Calu3 (cell line): ENCODE measurements around the gene FTSJ3. TPM values are rescaled to one million over a fixed set of nuclear protein-coding genes. Genes with fewer than 3 reads are reported as not detected.

ENCODE experiments used
- BruUV-seq: library from RNA; stranded (reverse); fragments of 400-500 nt; replicated peaks from 2 replicates; lab custom pipeline; 2021; lab: Mats Ljungman, UMichigan
- CTCF ChIA-PET: fragments of 300-600 bp; sonication (Branson Sonifier 250); formaldehyde crosslinking; loops from one replicate; lab custom pipeline; 2022; ENCODE audit warnings: antibody characterized with exemption; lab: Charles Lee
- DNase-seq: peaks from one replicate; pipeline ENCODE4 v3.0.0; 2022
- H3K27ac Mint-ChIP-seq: one replicate; pipeline ENCODE4 v1.8.0; 2022; ENCODE audit warnings: mixed read lengths; ENCODE audit not compliant: unreplicated experiment
- H3K27me3 Mint-ChIP-seq: one replicate; pipeline ENCODE4 v1.8.0; 2022; ENCODE audit warnings: mixed read lengths; ENCODE audit not compliant: unreplicated experiment
- H3K36me3 Mint-ChIP-seq: one replicate; pipeline ENCODE4 v1.8.0; 2022; ENCODE audit warnings: mild to moderate bottlenecking, moderate library complexity, mixed read lengths; ENCODE audit not compliant: insufficient read depth, unreplicated experiment
- H3K4me1 Mint-ChIP-seq: one replicate; pipeline ENCODE4 v1.8.0; 2022; ENCODE audit warnings: mild to moderate bottlenecking, low read depth, mixed read lengths; ENCODE audit not compliant: unreplicated experiment
- H3K4me3 Mint-ChIP-seq: one replicate; pipeline ENCODE4 v1.8.0; 2022; ENCODE audit warnings: mild to moderate bottlenecking, low read depth, moderate library complexity, mixed read lengths; ENCODE audit not compliant: unreplicated experiment
- H3K9me3 Mint-ChIP-seq: one replicate; pipeline ENCODE4 v1.8.0; 2022; ENCODE audit warnings: low read depth, mixed read lengths; ENCODE audit not compliant: unreplicated experiment
- intact Hi-C: fragments of 100-400 bp; cut with micrococcal nuclease; formaldehyde crosslinking; loops from one replicate; pipeline ENCODE4 v1.10.0; 2022; ENCODE audit not compliant: unreplicated experiment
- total RNA-seq: library from RNA; stranded (reverse); gene quantifications from 2 replicates; pipeline ENCODE4 v1.2.3, GENCODE V29; 2022
- TF ChIP-seq, protein P1 (sequence below): fragments of 200-600 bp; IDR thresholded peaks from one replicate; pipeline ENCODE4 v1.8.0; 2022; ENCODE audit warnings: antibody characterized with exemption; ENCODE audit not compliant: unreplicated experiment

Gene FTSJ3
- total RNA-seq, 1 experiment from 2014 or later, result 43.3 TPM

DNA sequence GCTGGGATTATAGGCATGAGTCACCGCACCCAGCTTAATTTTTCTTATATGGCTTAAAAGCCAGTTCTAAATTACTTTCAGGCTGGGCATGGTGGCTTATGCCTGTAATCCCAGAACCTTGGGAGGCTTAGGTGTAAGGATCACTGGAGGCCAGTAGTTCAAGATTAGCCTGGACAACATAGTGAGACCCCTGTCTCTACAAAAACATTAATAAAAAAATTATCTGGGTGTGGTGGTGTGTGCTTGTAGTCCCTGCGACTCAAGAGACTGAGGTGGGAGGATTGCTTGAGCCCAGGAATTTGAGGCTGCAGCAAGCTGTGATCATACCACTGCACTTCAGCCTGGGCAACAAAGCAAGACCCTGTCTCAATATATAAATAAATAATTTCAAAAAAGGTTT lies 25.8 kb upstream of the FTSJ3 start:
- H3K27ac Mint-ChIP-seq, result no peak overlapping the region
- no peak overlapping the region for H3K4me3 Mint-ChIP-seq
- no peaks in the 10 kb centered on the region for H3K4me1 Mint-ChIP-seq
- no peak for DNase-seq
- no TSS peak for BruUV-seq
- CTCF ChIA-PET, result no interaction called here
- H3K27me3 Mint-ChIP-seq, result no peaks in the 10 kb centered on the region
- peaks cover 9% of the 10 kb centered on the region for H3K36me3 Mint-ChIP-seq
- H3K9me3 Mint-ChIP-seq, result no peaks in the 10 kb centered on the region
- TF ChIP-seq, protein P1, sequence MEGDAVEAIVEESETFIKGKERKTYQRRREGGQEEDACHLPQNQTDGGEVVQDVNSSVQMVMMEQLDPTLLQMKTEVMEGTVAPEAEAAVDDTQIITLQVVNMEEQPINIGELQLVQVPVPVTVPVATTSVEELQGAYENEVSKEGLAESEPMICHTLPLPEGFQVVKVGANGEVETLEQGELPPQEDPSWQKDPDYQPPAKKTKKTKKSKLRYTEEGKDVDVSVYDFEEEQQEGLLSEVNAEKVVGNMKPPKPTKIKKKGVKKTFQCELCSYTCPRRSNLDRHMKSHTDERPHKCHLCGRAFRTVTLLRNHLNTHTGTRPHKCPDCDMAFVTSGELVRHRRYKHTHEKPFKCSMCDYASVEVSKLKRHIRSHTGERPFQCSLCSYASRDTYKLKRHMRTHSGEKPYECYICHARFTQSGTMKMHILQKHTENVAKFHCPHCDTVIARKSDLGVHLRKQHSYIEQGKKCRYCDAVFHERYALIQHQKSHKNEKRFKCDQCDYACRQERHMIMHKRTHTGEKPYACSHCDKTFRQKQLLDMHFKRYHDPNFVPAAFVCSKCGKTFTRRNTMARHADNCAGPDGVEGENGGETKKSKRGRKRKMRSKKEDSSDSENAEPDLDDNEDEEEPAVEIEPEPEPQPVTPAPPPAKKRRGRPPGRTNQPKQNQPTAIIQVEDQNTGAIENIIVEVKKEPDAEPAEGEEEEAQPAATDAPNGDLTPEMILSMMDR, result no peak
- intact Hi-C loops, result no loop called here

DNA sequence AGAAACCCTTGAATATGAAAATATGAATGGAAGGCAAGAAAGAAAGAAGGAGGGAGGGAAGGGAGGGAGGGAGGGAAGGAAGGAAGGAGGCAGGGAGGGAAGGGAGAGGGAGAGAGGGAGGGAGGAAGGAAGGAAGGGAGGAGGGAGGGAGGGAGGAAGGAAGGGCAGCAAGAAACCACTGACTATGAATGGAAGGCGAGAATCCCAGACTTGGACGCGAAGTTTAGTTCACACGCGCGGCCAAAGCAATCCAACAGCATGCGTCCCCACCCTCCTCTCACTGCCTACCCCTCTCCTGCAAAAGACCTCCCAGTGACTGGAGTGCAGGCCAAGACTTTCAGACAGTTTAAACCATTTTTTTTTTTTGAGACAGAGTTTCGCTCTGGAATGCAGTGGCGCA lies 22.9 kb upstream of the FTSJ3 start:
- intact Hi-C loops, result no loop called here
- CTCF ChIA-PET, result interaction anchor here (0.7 kb wide), 1 partner anchor 76 kb away, joined by 3 read pairs; the partner anchor contains the start of gene DDX42
- no TSS peak for BruUV-seq
- no peak overlapping the region for H3K27ac Mint-ChIP-seq
- no peaks in the 10 kb centered on the region for H3K9me3 Mint-ChIP-seq
- H3K4me1 Mint-ChIP-seq, result no peaks in the 10 kb centered on the region
- TF ChIP-seq, protein P1, result no peak
- H3K36me3 Mint-ChIP-seq, result peaks cover 14% of the 10 kb centered on the region
- DNase-seq, result no peak
- no peaks in the 10 kb centered on the region for H3K27me3 Mint-ChIP-seq
- H3K4me3 Mint-ChIP-seq, result no peak overlapping the region

DNA sequence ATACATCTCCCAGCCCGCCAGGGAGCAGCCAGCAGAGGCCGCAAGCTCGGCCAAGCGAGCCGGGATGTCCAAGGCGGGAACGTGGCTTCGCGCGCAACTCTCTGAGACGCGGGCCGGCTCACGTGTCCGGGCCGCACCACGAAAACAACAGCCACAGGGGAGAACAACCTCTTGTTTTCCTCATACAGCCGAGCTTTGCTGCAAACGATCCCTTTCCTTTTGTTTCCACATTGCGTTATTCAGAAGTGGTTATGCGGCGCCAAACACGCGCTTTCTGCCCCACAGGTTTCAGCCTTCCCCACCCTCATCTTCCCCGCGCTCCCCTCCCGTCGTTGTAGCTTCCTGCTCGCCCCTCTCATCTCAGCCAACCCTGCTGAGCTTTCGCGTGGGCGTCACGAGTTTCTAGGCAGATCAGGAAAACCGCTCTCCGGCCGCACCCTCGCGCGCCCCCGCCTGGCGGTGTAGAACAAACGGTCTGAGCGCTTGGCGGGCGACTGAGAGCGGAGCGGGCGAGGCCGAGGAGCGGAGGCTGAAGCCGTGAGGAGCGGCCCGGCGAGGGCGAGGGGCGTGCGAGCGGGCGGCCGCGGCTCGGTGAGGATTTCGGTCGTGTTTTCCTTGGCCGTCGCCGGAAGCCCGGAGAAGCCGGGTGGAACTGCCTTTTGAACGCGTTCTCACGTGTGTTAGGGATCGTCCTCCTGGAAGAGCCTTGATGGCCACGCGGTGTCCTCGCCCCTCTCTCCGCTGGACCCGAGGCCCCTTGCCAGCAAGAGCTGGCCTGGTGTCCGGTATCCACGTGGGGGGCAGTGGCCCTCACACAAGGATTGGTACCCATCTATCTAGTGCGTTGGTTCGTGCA lies 21.6 kb upstream of the FTSJ3 start:
- TF ChIP-seq, protein P1, result peak; percentile 64
- Mint-ChIP-seq H3K4me3 (peak overlapping the region; percentile 48), H3K9me3 (no peaks in the 10 kb centered on the region), H3K4me1 (no peaks in the 10 kb centered on the region), H3K36me3 (peaks cover 14% of the 10 kb centered on the region), H3K27ac (peak overlapping the region; percentile 84), H3K27me3 (no peaks in the 10 kb centered on the region)
- no TSS peak for BruUV-seq
- CTCF ChIA-PET, result interaction anchor here (0.7 kb wide), 3 partner anchors 11 to 1346 kb away, joined by 3 to 10 read pairs (median 7); no protein-coding TSS in a partner anchor
- intact Hi-C loops, result no loop called here
- peak; percentile 92 for DNase-seq

DNA sequence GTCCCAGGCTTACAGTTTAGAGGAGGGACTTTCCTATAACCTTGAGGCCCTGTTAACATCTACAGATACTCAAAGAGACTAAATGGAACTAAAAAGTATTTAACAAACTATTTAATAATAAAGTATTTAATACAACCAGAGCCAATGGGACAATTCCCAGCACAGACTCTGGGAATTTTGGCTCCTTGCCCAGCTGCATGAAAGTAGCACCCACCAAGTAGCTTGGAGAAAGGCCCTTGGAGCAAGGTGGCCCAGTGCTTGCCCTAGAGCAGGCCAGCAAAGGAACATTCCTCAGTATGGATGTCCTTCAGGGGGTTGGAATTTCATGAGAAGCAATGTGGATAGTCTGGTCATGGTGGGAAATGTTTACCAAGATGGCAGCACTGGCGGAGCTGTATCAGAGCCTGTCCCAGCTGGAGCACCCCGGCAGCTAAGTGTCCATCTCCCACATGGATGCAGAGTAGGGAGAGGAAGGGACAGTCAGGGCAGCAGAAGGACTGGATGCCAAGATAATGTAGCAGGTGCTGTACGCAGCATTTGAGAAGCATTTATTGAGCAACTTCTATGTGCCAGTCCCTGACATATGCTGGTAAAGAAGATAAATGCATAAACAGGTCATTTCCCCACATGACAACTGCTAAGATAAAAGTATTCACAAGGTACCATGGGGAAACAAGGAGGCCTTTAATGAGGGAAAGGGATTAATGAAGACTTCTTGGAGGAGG lies 20.2 kb upstream of the FTSJ3 start:
- TF ChIP-seq, protein P1, result no peak
- Mint-ChIP-seq H3K4me1 (no peaks in the 10 kb centered on the region), H3K27me3 (no peaks in the 10 kb centered on the region), H3K4me3 (no peak overlapping the region), H3K27ac (peak overlapping the region; percentile 71), H3K36me3 (peaks cover 26% of the 10 kb centered on the region), H3K9me3 (no peaks in the 10 kb centered on the region)
- no peak for DNase-seq
- no TSS peak for BruUV-seq
- CTCF ChIA-PET, result no interaction called here
- intact Hi-C loops, result no loop called here
